IPS-20b (cell line): ENCODE data around the gene EHMT1.
"Not testable (repeated sequence)": the region's sequence is repeated elsewhere in the genome, so short reads cannot be mapped to it uniquely, and the experiment has no call there.

Source experiments
- H3K27ac ChIP-seq: one replicate; pipeline ENCODE4 v1.5.1; 2013; ENCODE audit warnings: low read length
- H3K27me3 ChIP-seq: 2 replicates; pipeline ENCODE4 v1.6.1; 2013; ENCODE audit warnings: mild to moderate bottlenecking, low read length, inconsistent platforms; ENCODE audit not compliant: insufficient read depth
- H3K36me3 ChIP-seq: 2 replicates; pipeline ENCODE4 v1.6.1; 2013; ENCODE audit warnings: low read depth, mild to moderate bottlenecking, inconsistent platforms, low read length, moderate library complexity; ENCODE audit not compliant: insufficient read depth
- H3K4me1 ChIP-seq: 2 replicates; pipeline ENCODE4 v1.6.1; 2013; ENCODE audit warnings: mild to moderate bottlenecking, control low read depth, inconsistent platforms, low read length, moderate library complexity; ENCODE audit not compliant: insufficient read depth
- H3K4me3 ChIP-seq: 2 replicates; pipeline ENCODE4 v1.5.1; 2013; ENCODE audit warnings: mild to moderate bottlenecking, low read length, inconsistent platforms
- H3K9ac ChIP-seq: 2 replicates; pipeline ENCODE4 v1.6.1; 2013; ENCODE audit warnings: low read depth, mild to moderate bottlenecking, inconsistent platforms, low read length, moderate library complexity
- H3K9me3 ChIP-seq: 2 replicates; pipeline ENCODE4 v1.6.1; 2013; ENCODE audit warnings: mild to moderate bottlenecking, low read depth, low read length, inconsistent platforms; ENCODE audit not compliant: insufficient read depth

EHMT1 gene

GRCh38 chr9:137621131-137621757, 2.4 kb downstream of the EHMT1 start:
- peaks cover 21% of the 10 kb centered on the region for H3K36me3 ChIP-seq
- peaks cover 10% of the 10 kb centered on the region; the same call in 1 of the 2 replicates for H3K4me1 ChIP-seq
- no peak overlapping the region for H3K9ac ChIP-seq
- no peak overlapping the region for H3K27ac ChIP-seq
- no peaks in the 10 kb centered on the region for H3K9me3 ChIP-seq
- no peaks in the 10 kb centered on the region for H3K27me3 ChIP-seq
- H3K4me3 ChIP-seq = no peak overlapping the region; the same call in 1 of the 2 replicates

DNA sequence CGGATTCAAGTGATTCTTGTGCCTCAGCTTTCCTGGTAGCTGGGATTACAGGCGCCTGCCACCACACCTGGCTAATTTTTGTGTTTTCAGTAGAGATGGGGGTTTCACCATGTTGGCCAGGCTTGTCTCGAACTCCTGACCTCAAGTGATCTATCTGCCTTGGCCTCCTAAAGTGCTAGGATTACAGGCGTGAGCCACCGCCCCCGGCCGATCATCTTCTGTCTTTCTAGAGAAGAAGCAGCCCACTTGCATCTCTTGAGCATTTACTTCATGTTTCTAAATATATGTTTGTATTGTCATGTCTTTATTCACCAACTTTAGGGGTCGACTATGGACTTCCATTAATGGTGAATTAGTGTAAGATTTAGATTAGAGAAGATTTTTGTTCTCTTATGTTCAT, 3.4 kb downstream of the EHMT1 start:
- Histone ChIP-seq H3K36me3 (peaks cover 13% of the 10 kb centered on the region; the same call in 1 of the 2 replicates), H3K4me1 (peaks cover 10% of the 10 kb centered on the region; the same call in 1 of the 2 replicates)
- H3K9me3 ChIP-seq, H3K27ac ChIP-seq, H3K4me3 ChIP-seq, H3K9ac ChIP-seq, H3K27me3 ChIP-seq: not testable (repeated sequence)

GRCh38 chr9:137626464-137626863, 7.7 kb downstream of the EHMT1 start:
- H3K4me1 ChIP-seq = no peaks in the 10 kb centered on the region
- H3K36me3 ChIP-seq = no peaks in the 10 kb centered on the region; the same call in 1 of the 2 replicates
- no peaks in the 10 kb centered on the region for H3K9me3 ChIP-seq
- H3K9ac ChIP-seq = no peak overlapping the region
- no peak overlapping the region for H3K27ac ChIP-seq
- H3K27me3 ChIP-seq = no peaks in the 10 kb centered on the region
- no peak overlapping the region for H3K4me3 ChIP-seq

GRCh38 chr9:137627406-137627805, 8.6 kb downstream of the EHMT1 start:
- not testable (repeated sequence) for H3K27ac ChIP-seq, H3K9me3 ChIP-seq, H3K4me1 ChIP-seq, H3K27me3 ChIP-seq, H3K36me3 ChIP-seq, H3K4me3 ChIP-seq, H3K9ac ChIP-seq

GRCh38 chr9:137630126-137630525, 11.3 kb downstream of the EHMT1 start:
- no peaks in the 10 kb centered on the region for H3K27me3 ChIP-seq
- H3K27ac ChIP-seq = no peak overlapping the region
- no peaks in the 10 kb centered on the region; the same call in 1 of the 2 replicates for H3K36me3 ChIP-seq
- H3K9ac ChIP-seq = no peak overlapping the region
- no peak overlapping the region for H3K4me3 ChIP-seq
- H3K4me1 ChIP-seq = peaks cover 8% of the 10 kb centered on the region
- no peaks in the 10 kb centered on the region for H3K9me3 ChIP-seq

GRCh38 chr9:137630679-137631078, 11.9 kb downstream of the EHMT1 start:
- H3K4me1 ChIP-seq = peaks cover 8% of the 10 kb centered on the region
- H3K9ac ChIP-seq = no peak overlapping the region
- no peak overlapping the region for H3K27ac ChIP-seq

GRCh38 chr9:137631345-137632229, 12.8 kb downstream of the EHMT1 start:
- no peak overlapping the region for H3K9ac ChIP-seq
- H3K4me1 ChIP-seq = peaks cover 8% of the 10 kb centered on the region

More at GRCh38 chr9:137630679-137631078, 11.9 kb downstream of the EHMT1 start:
- H3K4me3 ChIP-seq = no peak overlapping the region
- no peaks in the 10 kb centered on the region for H3K27me3 ChIP-seq
- H3K36me3 ChIP-seq = no peaks in the 10 kb centered on the region; the same call in 1 of the 2 replicates
- H3K9me3 ChIP-seq = no peaks in the 10 kb centered on the region

DNA sequence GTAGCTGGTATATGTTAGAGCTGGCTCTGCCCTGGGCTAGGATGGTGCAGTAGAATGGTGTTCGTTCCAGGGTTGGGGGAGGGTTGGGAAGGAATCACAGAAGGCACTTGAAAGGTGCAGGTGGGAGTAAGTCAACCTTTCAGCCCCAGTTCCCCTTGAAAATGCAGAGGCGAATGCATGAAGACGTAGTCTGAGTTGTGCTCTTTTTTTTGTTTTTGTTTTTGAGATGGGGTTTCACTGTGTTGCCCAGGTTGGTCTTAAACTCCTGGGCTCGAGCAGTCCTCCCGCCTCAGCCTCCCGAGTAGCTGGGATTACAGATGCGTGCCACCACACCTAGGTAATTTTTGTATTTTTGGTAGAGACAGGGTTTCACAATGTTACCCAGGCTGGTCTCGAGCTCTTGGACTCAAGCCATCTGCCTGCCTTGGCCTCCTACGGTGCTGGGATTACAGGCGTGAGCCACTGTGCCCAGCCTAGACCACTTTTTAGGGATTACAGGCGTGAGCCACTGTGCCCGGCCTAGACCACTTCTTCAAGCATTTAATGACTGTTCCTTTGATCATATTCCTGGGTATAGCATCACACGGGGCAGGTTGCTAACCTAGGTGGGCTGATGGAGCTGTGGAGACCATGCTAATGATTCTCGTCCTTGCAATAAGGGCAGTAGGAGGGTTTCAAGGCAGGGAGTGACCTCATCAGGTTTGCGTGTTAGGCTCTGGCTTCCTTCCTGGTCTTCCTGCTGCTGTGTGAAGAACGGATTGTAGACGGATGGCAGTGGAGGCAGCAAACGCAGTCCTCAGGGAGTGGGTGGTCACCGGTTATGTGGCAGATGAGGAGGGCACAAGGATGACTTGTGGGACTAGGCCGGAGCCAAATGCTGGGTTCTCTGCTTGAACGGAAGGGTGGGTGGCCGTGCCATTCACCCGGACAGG, 13.7 kb downstream of the EHMT1 start:
- Histone ChIP-seq H3K4me3 (no peak overlapping the region), H3K27ac (no peak overlapping the region), H3K27me3 (no peaks in the 10 kb centered on the region), H3K4me1 (peaks cover 8% of the 10 kb centered on the region), H3K9ac (no peak overlapping the region), H3K9me3 (no peaks in the 10 kb centered on the region), H3K36me3 (no peaks in the 10 kb centered on the region; the same call in 1 of the 2 replicates)

More at GRCh38 chr9:137631345-137632229, 12.8 kb downstream of the EHMT1 start:
- Histone ChIP-seq H3K4me3 (no peak overlapping the region), H3K9me3 (no peaks in the 10 kb centered on the region), H3K27ac (no peak overlapping the region), H3K36me3 (no peaks in the 10 kb centered on the region; the same call in 1 of the 2 replicates), H3K27me3 (no peaks in the 10 kb centered on the region)

GRCh38 chr9:137634016-137634415, 15.2 kb downstream of the EHMT1 start:
- Histone ChIP-seq H3K4me1 (peaks cover 8% of the 10 kb centered on the region), H3K27me3 (no peaks in the 10 kb centered on the region), H3K9ac (no peak overlapping the region), H3K27ac (no peak overlapping the region), H3K4me3 (no peak overlapping the region), H3K36me3 (no peaks in the 10 kb centered on the region; the same call in 1 of the 2 replicates), H3K9me3 (no peaks in the 10 kb centered on the region)

DNA sequence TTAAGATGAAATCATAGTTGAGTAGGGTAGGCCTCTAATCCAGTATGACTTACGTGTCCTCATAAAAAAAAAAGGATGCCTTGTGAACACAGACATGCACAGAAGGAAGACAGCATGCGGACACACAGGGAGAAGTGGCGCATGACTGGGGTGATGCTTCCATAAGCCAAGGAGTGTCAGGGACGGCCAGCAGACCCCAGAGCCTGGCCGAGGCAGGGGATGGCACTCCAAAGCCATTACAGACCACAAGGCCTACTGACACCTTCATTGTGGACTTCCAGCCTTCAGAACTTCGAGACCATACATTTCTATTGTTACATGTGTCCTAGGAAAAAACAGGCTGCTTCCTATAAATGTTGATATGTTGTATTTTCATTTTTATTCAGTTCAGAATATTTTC, 19.9 kb downstream of the EHMT1 start:
- Histone ChIP-seq H3K4me3 (no peak overlapping the region), H3K4me1 (no peaks in the 10 kb centered on the region), H3K27me3 (no peaks in the 10 kb centered on the region), H3K27ac (no peak overlapping the region), H3K9me3 (no peaks in the 10 kb centered on the region), H3K36me3 (peaks cover 11% of the 10 kb centered on the region; the same call in 1 of the 2 replicates), H3K9ac (no peak overlapping the region)
